HepG2 (cell line): ENCODE data around the gene SERP1. TPM values are rescaled to one million over a fixed set of nuclear protein-coding genes. Genes with fewer than 3 reads are reported as not detected.
A peak's percentile ranks its signal among the peaks of the same experiment; 100 is the strongest.

Experiments used
- ATAC-seq: fragments of 200-7000 bp; cut with Tn5 transposase; 3 replicates; pipeline ENCODE4 v1.9.1; 2020; ENCODE audit warnings: mild to moderate bottlenecking, moderate library complexity
- BruUV-seq: library from RNA; stranded (reverse); fragments of 400-500 nt; replicated peaks from 2 replicates; lab custom pipeline; 2021; lab: Mats Ljungman, UMichigan
- CTCF ChIA-PET: fragments of 300-600 bp; formaldehyde crosslinking; extraction: SDS; loops from one replicate; lab custom pipeline; 2021; ENCODE audit warnings: low total read pairs, inconsistent platforms, low intra/inter-chr PET ratio; lab: Yijun Ruan, JAX
- POLR2A ChIA-PET: fragments of 350-600 bp; sonication (Branson Sonifier 250); formaldehyde crosslinking; loops from one replicate; lab custom pipeline; 2020; ENCODE audit warnings: antibody characterized with exemption, inconsistent platforms; lab: Yijun Ruan, JAX
- DNase-seq: peaks from one replicate; pipeline ENCODE4 v3.0.0-alpha.2; 2015; ENCODE audit warnings: low spot score
- FAIRE-seq: peaks from 3 replicates; lab custom pipeline; 2011; peaks lifted over from hg19 to GRCh38; lab: Jason Lieb, UNC
- H2AFZ ChIP-seq: one replicate; pipeline ENCODE4 v1.6.1; 2011; ENCODE audit warnings: low read length, inconsistent platforms
- H3K27ac ChIP-seq: fragments of 300-600 bp; 3 replicates; pipeline ENCODE4 v1.8.0; 2011; ENCODE audit warnings: mixed run types, mild to moderate bottlenecking, mixed read lengths, low read length, inconsistent platforms; ENCODE audit not compliant: insufficient read depth; ENCODE audit errors: extremely low read length
- H3K27me3 ChIP-seq, 2 experiments: fragments of 200-600 bp in 1 of 2; 2 replicates in 1 of 2; 3 replicates in 1 of 2; pipeline versions ENCODE4 v1.6.0 to v1.8.0; 2011; ENCODE audit warnings: low read length in 2 of 2, mild to moderate bottlenecking in 2 of 2, moderate library complexity in 2 of 2, inconsistent platforms in 1 of 2; ENCODE audit not compliant: insufficient read depth in 2 of 2, control insufficient read depth in 1 of 2
- H3K36me3 ChIP-seq, 2 experiments: fragments of 200-600 bp in 1 of 2; replicated peaks in 1 of 2; 2 replicates in 1 of 2; 3 replicates in 1 of 2; pipeline versions ENCODE4 v1.5.1 to v1.8.0; 2011; ENCODE audit warnings: low read length in 2 of 2, inconsistent platforms in 1 of 2; ENCODE audit not compliant: insufficient read depth in 2 of 2, control insufficient read depth in 1 of 2
- H3K4me1 ChIP-seq: 2 replicates; pipeline ENCODE4 v1.5.1; 2012; ENCODE audit warnings: low read length, inconsistent platforms; ENCODE audit not compliant: insufficient read depth
- H3K4me2 ChIP-seq: 2 replicates; pipeline ENCODE4 v1.6.0; 2011; ENCODE audit warnings: low read depth, low read length, inconsistent platforms
- H3K4me3 ChIP-seq, 3 experiments: fragments of 200-600 bp in 1 of 3; sonication (generic), shearing (Covaris generic) in 1 of 3; replicated peaks in 1 of 3; 2 replicates each; pipeline ENCODE4 v1.5.1; 2011 to 2016; ENCODE audit warnings: low read length in 3 of 3, inconsistent platforms in 2 of 3, low read depth in 2 of 3, mild to moderate bottlenecking in 2 of 3, control low read depth in 1 of 3, mixed read lengths in 1 of 3; ENCODE audit not compliant: insufficient read depth in 1 of 3
- H3K79me2 ChIP-seq: one replicate; pipeline ENCODE4 v1.6.1; 2011; ENCODE audit warnings: low read length, inconsistent platforms; ENCODE audit not compliant: insufficient read depth
- H3K9ac ChIP-seq: 2 replicates; pipeline ENCODE4 v1.6.0; 2011; ENCODE audit warnings: mild to moderate bottlenecking, low read depth, low read length, inconsistent platforms; ENCODE audit not compliant: insufficient read depth
- H3K9me3 ChIP-seq: 2 replicates; pipeline ENCODE4 v1.5.1; 2012; ENCODE audit warnings: mild to moderate bottlenecking, low read length
- H4K20me1 ChIP-seq: 2 replicates; pipeline ENCODE4 v1.6.0; 2011; ENCODE audit warnings: inconsistent platforms, mild to moderate bottlenecking, low read length, moderate library complexity; ENCODE audit not compliant: insufficient read depth
- BRD4 ChIP-seq: sonication (generic); formaldehyde crosslinking; IDR thresholded peaks from 2 replicates; pipeline ENCODE4 v1.4.0; 2020; ENCODE audit warnings: missing genetic modification reagents
- CBX1 ChIP-seq: IDR thresholded peaks from one replicate; pipeline ENCODE4 v1.6.1; 2016; ENCODE audit warnings: antibody characterized with exemption, low read depth
- JDP2 ChIP-seq: sonication (generic); formaldehyde crosslinking; IDR thresholded peaks from 2 replicates; pipeline ENCODE4 v1.8.1; 2022; ENCODE audit warnings: missing genetic modification reagents, borderline replicate concordance
- MAFF ChIP-seq: IDR thresholded peaks from 2 replicates; pipeline ENCODE4 v1.6.1; 2011; ENCODE audit warnings: low read depth, low read length, improper control_type of control experiment
- MAFK ChIP-seq, 2 experiments: IDR thresholded peaks in 1 of 2; conservative IDR thresholded peaks in 1 of 2; 2 replicates each; pipeline ENCODE4 v1.6.1; 2011; ENCODE audit warnings: improper control_type of control experiment in 2 of 2, low read length in 2 of 2
- MLX ChIP-seq: IDR thresholded peaks from 2 replicates; pipeline ENCODE4 v1.6.1; 2016
- NFE2L2 ChIP-seq: fragments of 150-350 bp; IDR thresholded peaks from 2 replicates; pipeline ENCODE4 v1.6.1; 2014; ENCODE audit warnings: low read length
- NKX3-1 ChIP-seq: sonication (generic); formaldehyde crosslinking; IDR thresholded peaks from 2 replicates; pipeline ENCODE4 v1.5.0; 2020; ENCODE audit warnings: missing genetic modification reagents
- ZFP41 ChIP-seq: sonication (generic); formaldehyde crosslinking; IDR thresholded peaks from 2 replicates; pipeline ENCODE4 v1.4.0; 2020; ENCODE audit warnings: mild to moderate bottlenecking, missing genetic modification reagents, borderline replicate concordance
- ZNF318 ChIP-seq: sonication (generic); formaldehyde crosslinking; IDR thresholded peaks from 2 replicates; pipeline ENCODE4 v1.4.0; 2020; ENCODE audit warnings: mild to moderate bottlenecking, missing genetic modification reagents
- ZNF383 ChIP-seq: sonication (generic); formaldehyde crosslinking; IDR thresholded peaks from 2 replicates; pipeline ENCODE4 v1.4.0; 2020; ENCODE audit warnings: missing genetic modification reagents, mild to moderate bottlenecking, borderline replicate concordance
- ZNF607 ChIP-seq: sonication (generic); formaldehyde crosslinking; IDR thresholded peaks from 2 replicates; pipeline ENCODE4 v1.5.1; 2020; ENCODE audit warnings: missing genetic modification reagents, mild to moderate bottlenecking, borderline replicate concordance
- whole genome bisulfite sequencing: methylation state at CpG from one replicate; pipeline ENCODE4 v1.1.6; 2017; ENCODE audit warnings: low lambda C conversion rate; 5-methylcytosine and 5-hydroxymethylcytosine counted together
- in situ Hi-C: cut with HindIII; loops from 2 replicates; pipeline ENCODE4 v1.10.0; 2017; ENCODE audit warnings: low pct_unique_long_range_greater_than_20kb; ENCODE audit not compliant: extremely low pct_ligation_motif_present
- intact Hi-C: fragments of 100-400 bp; cut with micrococcal nuclease; formaldehyde crosslinking; loops from one replicate; pipeline ENCODE4 v1.10.0; 2022; ENCODE audit not compliant: unreplicated experiment
- polyA plus RNA-seq, 8 experiments: library from polyadenylated mRNA; depleted of rRNA in 3 of 8; stranded (reverse) in 7 of 8; unstranded in 1 of 8; fragments of >200 nt; fragmentation: Illumina TruSeq in 4 of 8; extraction: Trizol in 4 of 8; gene quantifications; 2 replicates each; pipeline versions ENCODE4 v1.2.1 to v1.2.3, GENCODE V29; 2011 to 2016; ENCODE audit warnings: low read depth in 4 of 8, missing spikeins in 1 of 8, mixed read lengths in 1 of 8; ENCODE audit not compliant: insufficient read depth in 1 of 8
- total RNA-seq, 5 experiments: library from RNA; depleted of rRNA; stranded (reverse); fragments of >200 nt; fragmentation: Illumina TruSeq; extraction: Trizol; gene quantifications; 2 replicates each; pipeline ENCODE4 v1.2.3, GENCODE V29; 2016; ENCODE audit warnings: low read depth in 1 of 5

SERP1 gene
- total and polyA plus RNA-seq, 2 of the 13 experiments (the other 11 are each of a cell fraction or from before 2014, with no cell fraction given) = 61.2 to 95.0 TPM

- CTCF ChIA-PET = no interaction called here
- Histone ChIP-seq H2AFZ (no peak overlapping the region), H3K27ac (no peak overlapping the region), H3K4me2 (no peak overlapping the region), H3K9ac (no peak overlapping the region), H3K79me2 (no peaks in the 10 kb centered on the region), H3K9me3 (no peaks in the 10 kb centered on the region), H4K20me1 (no peaks in the 10 kb centered on the region), H3K4me1 (peaks cover 3% of the 10 kb centered on the region), H3K4me3 (no peak overlapping the region), H3K27me3 (peaks cover 0 to 17% of the 10 kb centered on the region in 2 experiments; a peak in 4 of 5 replicates), H3K36me3 (no peaks in the 10 kb centered on the region)
- intact Hi-C loops = no loop called here
- 26% methylated on average over 4 of the region's 4 CpGs for WGBS
- in situ Hi-C loops = no loop called here
- no TSS peak for BruUV-seq
- DNase-seq = no peak
- ATAC-seq = no peak
- POLR2A ChIA-PET = interaction anchor here (0.6 kb wide), 1 partner anchor 801 kb away, joined by 3 read pairs; no protein-coding TSS in a partner anchor
- TF ChIP-seq NKX3-1 (CRISPR knock-in tag) (no peak), MAFK (conservative IDR thresholded peaks at IDR 0.05 in 1 of 2, IDR thresholded peaks at IDR 0.05 in 1 of 2; ENCODE audit: low read length in 2 of 2) (peak; percentile 65 to 72), MAFF (peak; percentile 48; the same call in 1 of the 2 replicates), CBX1 (no peak), NFE2L2 (peak; percentile 88), ZNF607 (no peak), ZFP41 (CRISPR knock-in tag) (no peak), ZNF318 (CRISPR knock-in tag) (no peak), ZNF383 (CRISPR knock-in tag) (no peak), MLX (CRISPR knock-in tag) (no peak), JDP2 (no peak), BRD4 (CRISPR knock-in tag) (no peak)
- no peak for FAIRE-seq
Observed at GRCh38 chr3:150515210-150515609, 31.1 kb downstream of the SERP1 start.
